ENCODE results near the gene PXDN.

GRCh38 chr2:1708476-1709334 lies 35.6 kb downstream of the PXDN start:
- TF ChIP-seq POLR2A (IDR thresholded peaks at IDR 0.05; ENCODE audit: low read length): no peak
- TF ChIP-seq GATA1 (IDR thresholded peaks at IDR 0.05; ENCODE audit: low read depth, low read length): no peak
